HAP-1 (cell line): ENCODE measurements around the gene TOMM20.
"Not testable (repeated sequence)": the region's sequence is repeated elsewhere in the genome, so short reads cannot be mapped to it uniquely, and the experiment has no call there.

Source experiments
- DNase-seq, 2 experiments: peaks; one replicate each; pipeline ENCODE4 v3.0.0-alpha.2; 2016 to 2020; ENCODE audit warnings: low spot score in 2 of 2
- H3K27me3 ChIP-seq: fragments of 250-450 bp; sonication (Bioruptor Pico); 2 replicates; pipeline ENCODE4 v1.5.1; 2020; ENCODE audit warnings: low read depth, mild to moderate bottlenecking, moderate library complexity
- H3K36me3 ChIP-seq: fragments of 250-450 bp; sonication (Bioruptor Pico); replicated peaks from 2 replicates; pipeline ENCODE4 v1.5.1; 2020; ENCODE audit warnings: mild to moderate bottlenecking
- H3K4me1 ChIP-seq: fragments of 250-450 bp; sonication (Bioruptor Pico); 2 replicates; pipeline ENCODE4 v1.5.1; 2020; ENCODE audit warnings: mild to moderate bottlenecking
- H3K4me3 ChIP-seq: fragments of 250-450 bp; sonication (Bioruptor Pico); 2 replicates; pipeline ENCODE4 v1.5.1; 2020; ENCODE audit warnings: mild to moderate bottlenecking, moderate library complexity
- H3K9me3 ChIP-seq: fragments of 250-450 bp; sonication (Bioruptor Pico); 2 replicates; pipeline ENCODE4 v1.5.1; 2020; ENCODE audit warnings: mild to moderate bottlenecking, moderate library complexity
- in situ Hi-C: fragments of 300-500 bp; cut with MboI; formaldehyde crosslinking; loops from 3 replicates; pipeline ENCODE4 v1.14.3; 2020; ENCODE audit warnings: low sequenced_read_pairs, inconsistent platforms, mixed read lengths

Gene TOMM20

GRCh38 chr1:235105051-235106043 is 23.3 kb downstream of the TOMM20 start:
- DNase-seq, result peak in 1 of 2 experiments; percentile 21
- Histone ChIP-seq H3K4me3 (no peak overlapping the region), H3K36me3 (peaks cover 28% of the 10 kb centered on the region), H3K4me1 (peaks cover 10% of the 10 kb centered on the region), H3K27me3 (no peaks in the 10 kb centered on the region), H3K9me3 (no peaks in the 10 kb centered on the region)
- in situ Hi-C loops, result no loop called here

- Histone ChIP-seq H3K9me3 (no peaks in the 10 kb centered on the region), H3K4me3 (no peak overlapping the region), H3K27me3 (no peaks in the 10 kb centered on the region), H3K4me1 (peaks cover 10% of the 10 kb centered on the region), H3K36me3 (peaks cover 9% of the 10 kb centered on the region)
- in situ Hi-C loops, result no loop called here
- DNase-seq, result no peak
These were observed 25.6 kb downstream of the TOMM20 start for GRCh38 chr1:235102993-235103411.

GRCh38 chr1:235102259-235102582 is 26.4 kb downstream of the TOMM20 start:
- H3K4me1 ChIP-seq, result peaks cover 10% of the 10 kb centered on the region
- no peaks in the 10 kb centered on the region for H3K9me3 ChIP-seq
- no peak overlapping the region for H3K4me3 ChIP-seq
- no peaks in the 10 kb centered on the region for H3K27me3 ChIP-seq
- peaks cover 3% of the 10 kb centered on the region; the same call in 1 of the 2 replicates for H3K36me3 ChIP-seq
- in situ Hi-C loops, result no loop called here
- DNase-seq, result no peak

- Histone ChIP-seq H3K4me1 (peaks cover 10% of the 10 kb centered on the region), H3K36me3 (no peaks in the 10 kb centered on the region), H3K9me3 (no peaks in the 10 kb centered on the region), H3K4me3 (no peak overlapping the region), H3K27me3 (no peaks in the 10 kb centered on the region)
- in situ Hi-C loops, result no loop called here
- no peak for DNase-seq
These were observed 26.9 kb downstream of the TOMM20 start for GRCh38 chr1:235101558-235102258.

GRCh38 chr1:235100194-235100772 is 28.4 kb downstream of the TOMM20 start:
- Histone ChIP-seq H3K27me3 (no peaks in the 10 kb centered on the region), H3K36me3 (no peaks in the 10 kb centered on the region), H3K9me3 (no peaks in the 10 kb centered on the region), H3K4me1 (peaks cover 10% of the 10 kb centered on the region), H3K4me3 (no peak overlapping the region)
- no peak for DNase-seq
- in situ Hi-C loops, result no loop called here

- H3K27me3 ChIP-seq, result no peaks in the 10 kb centered on the region
- no peaks in the 10 kb centered on the region for H3K9me3 ChIP-seq
- H3K36me3 ChIP-seq, result no peaks in the 10 kb centered on the region
- DNase-seq, result no peak
- H3K4me3 ChIP-seq, result no peak overlapping the region
- peaks cover 3% of the 10 kb centered on the region for H3K4me1 ChIP-seq
- in situ Hi-C loops, result loop anchor here (10.0 to 25.0 kb wide), 2 partner anchors 326 to 987 kb away; no protein-coding TSS in a partner anchor
These were observed 29.6 kb downstream of the TOMM20 start for GRCh38 chr1:235098991-235099390.

- H3K4me1 ChIP-seq, result no peaks in the 10 kb centered on the region
- DNase-seq, result no peak
- no peak overlapping the region for H3K4me3 ChIP-seq
- no peaks in the 10 kb centered on the region for H3K9me3 ChIP-seq
- in situ Hi-C loops, result loop anchor here (10.0 to 25.0 kb wide), 2 partner anchors 326 to 986 kb away; no protein-coding TSS in a partner anchor
- H3K27me3 ChIP-seq, result no peaks in the 10 kb centered on the region
- no peaks in the 10 kb centered on the region for H3K36me3 ChIP-seq
These were observed 30.1 kb downstream of the TOMM20 start for GRCh38 chr1:235098547-235098946.

GRCh38 chr1:235097501-235097900 is 31.1 kb downstream of the TOMM20 start:
- in situ Hi-C loops, result loop anchor here (10.0 to 25.0 kb wide), 2 partner anchors 327 to 985 kb away; no protein-coding TSS in a partner anchor
- H3K9me3 ChIP-seq, H3K4me3 ChIP-seq: not testable (repeated sequence)

GRCh38 chr1:235095938-235096562 is 32.6 kb downstream of the TOMM20 start:
- H3K36me3 ChIP-seq, result no peaks in the 10 kb centered on the region
- H3K27me3 ChIP-seq, result no peaks in the 10 kb centered on the region
- in situ Hi-C loops, result loop anchor here (10.0 to 25.0 kb wide), 2 partner anchors 329 to 984 kb away; no protein-coding TSS in a partner anchor
- no peaks in the 10 kb centered on the region for H3K9me3 ChIP-seq
- DNase-seq, result no peak
- H3K4me1 ChIP-seq, result peaks cover 2% of the 10 kb centered on the region
- no peak overlapping the region for H3K4me3 ChIP-seq

More at GRCh38 chr1:235097501-235097900, 31.1 kb downstream of the TOMM20 start:
- not testable (repeated sequence) for H3K27me3 ChIP-seq, DNase-seq, H3K4me1 ChIP-seq, H3K36me3 ChIP-seq

GRCh38 chr1:235093696-235094592 is 34.7 kb downstream of the TOMM20 start:
- Histone ChIP-seq H3K4me3 (no peak overlapping the region), H3K36me3 (no peaks in the 10 kb centered on the region), H3K27me3 (no peaks in the 10 kb centered on the region), H3K4me1 (peaks cover 10% of the 10 kb centered on the region), H3K9me3 (no peaks in the 10 kb centered on the region)
- in situ Hi-C loops, result loop anchor here (10.0 to 25.0 kb wide), 2 partner anchors 331 to 982 kb away; no protein-coding TSS in a partner anchor
- peak; percentile 63 to 88 for DNase-seq

GRCh38 chr1:235093013-235093695 is 35.5 kb downstream of the TOMM20 start:
- in situ Hi-C loops, result loop anchor here (10.0 to 25.0 kb wide), 2 partner anchors 332 to 981 kb away; no protein-coding TSS in a partner anchor
- H3K36me3 ChIP-seq, result no peaks in the 10 kb centered on the region
- no peak overlapping the region for H3K4me3 ChIP-seq
- H3K9me3 ChIP-seq, result no peaks in the 10 kb centered on the region
- peaks cover 10% of the 10 kb centered on the region for H3K4me1 ChIP-seq
- H3K27me3 ChIP-seq, result no peaks in the 10 kb centered on the region
- DNase-seq, result peak in 1 of 2 experiments; percentile 39

GRCh38 chr1:235092415-235092814 is 36.2 kb downstream of the TOMM20 start:
- DNase-seq, H3K4me3 ChIP-seq, H3K27me3 ChIP-seq, H3K36me3 ChIP-seq, H3K9me3 ChIP-seq: not testable (repeated sequence)
- H3K4me1 ChIP-seq, result peaks cover 10% of the 10 kb centered on the region
- in situ Hi-C loops, result loop anchor here (10.0 to 25.0 kb wide), 2 partner anchors 332 to 980 kb away; no protein-coding TSS in a partner anchor
